Thyroid gland (tissue), 4 donors: ENCODE measurements around the gene SRPX2. TPM values are rescaled to one million over a fixed set of nuclear protein-coding genes. Genes with fewer than 3 reads are reported as not detected.
"Not testable (repeated sequence)": the region's sequence is repeated elsewhere in the genome, so short reads cannot be mapped to it uniquely, and the experiment has no call there.

Experiments used
- DNase-seq, 2 donors: peaks; one replicate each; pipeline ENCODE4 v3.0.0-alpha.2; 2019
- H3K27ac ChIP-seq, 3 donors: fragments of 200-600 bp; sonication (generic); 1 replicate in 2 of 3; 2 replicates in 1 of 3; pipeline ENCODE4 v1.5.1; 2016 to 2019; ENCODE audit warnings: mild to moderate bottlenecking in 1 of 3, moderate library complexity in 1 of 3
- H3K27me3 ChIP-seq: fragments of 200-600 bp; sonication (generic); one replicate; pipeline ENCODE4 v1.5.1; 2019
- H3K36me3 ChIP-seq, 2 donors: fragments of 200-600 bp; sonication (generic); one replicate each; pipeline ENCODE4 v1.5.1; 2016 to 2019
- H3K4me1 ChIP-seq, 2 donors: fragments of 200-600 bp; sonication (generic); one replicate each; pipeline ENCODE4 v1.5.1; 2017 to 2019
- H3K4me3 ChIP-seq, 3 donors: fragments of 200-600 bp; sonication (generic); replicated peaks in 1 of 3; 1 replicate in 2 of 3; 2 replicates in 1 of 3; pipeline ENCODE4 v1.5.1; 2016; ENCODE audit warnings: mild to moderate bottlenecking in 1 of 3
- H3K9me3 ChIP-seq: fragments of 200-600 bp; sonication (generic); one replicate; pipeline ENCODE4 v1.5.1; 2017
- POLR2A ChIP-seq, 2 donors: fragments of 450-650 bp; IDR thresholded peaks; one replicate each; pipeline ENCODE4 v1.6.1; 2017; ENCODE audit warnings: antibody characterized with exemption in 2 of 2, mild to moderate bottlenecking in 2 of 2, moderate library complexity in 1 of 2
- WGBS, 2 donors: methylation state at CpG; one replicate each; pipeline ENCODE4 v1.1.5; 2017; 5-methylcytosine and 5-hydroxymethylcytosine counted together
- intact Hi-C: fragments of 100-400 bp; cut with DNase I; formaldehyde crosslinking; loops from one replicate; pipeline ENCODE4 v1.15.1; 2023
- total RNA-seq, 4 donors: library from RNA; depleted of rRNA; stranded (reverse); fragments of >200 nt; gene quantifications; one replicate each; pipeline ENCODE4 v1.2.3, GENCODE V29; 2016
- TF ChIP-seq, protein P1 (sequence below), 6 experiments: fragments of 200-600 bp in 3 of 6; fragments of 450-650 bp in 3 of 6; sonication (generic) in 3 of 6; IDR thresholded peaks; one replicate each; pipeline ENCODE4 v1.5.1; 2016 to 2019; ENCODE audit warnings: antibody characterized with exemption in 6 of 6, mild to moderate bottlenecking in 2 of 6, inconsistent platforms in 1 of 6, moderate library complexity in 1 of 6

SRPX2 gene
- total RNA-seq, 4 donors from 2014 or later: 6.1 to 24.1 (median 12.5) TPM

DNA sequence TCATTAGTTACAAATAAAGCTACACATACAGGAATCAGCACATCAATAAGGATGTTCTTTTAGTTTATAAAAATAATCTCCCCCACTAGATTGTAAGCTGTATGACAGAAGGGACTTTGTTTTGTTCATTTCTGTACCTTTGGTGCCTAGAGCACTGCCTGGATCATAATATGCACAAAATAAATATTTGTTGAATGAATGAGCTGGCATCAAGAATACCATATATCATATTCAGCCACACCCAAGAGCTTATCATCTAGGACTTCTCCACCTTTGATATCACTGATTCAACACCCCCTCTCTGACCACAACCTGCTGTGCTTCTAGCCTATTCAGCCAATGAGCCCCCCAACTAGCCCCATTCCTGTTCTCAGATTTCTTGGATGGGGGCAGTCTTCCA is 77.3 kb downstream of the SRPX2 start:
- intact Hi-C loops: no loop called here
- DNase-seq: no peak
- H3K4me3 ChIP-seq: no peak overlapping the region

DNA sequence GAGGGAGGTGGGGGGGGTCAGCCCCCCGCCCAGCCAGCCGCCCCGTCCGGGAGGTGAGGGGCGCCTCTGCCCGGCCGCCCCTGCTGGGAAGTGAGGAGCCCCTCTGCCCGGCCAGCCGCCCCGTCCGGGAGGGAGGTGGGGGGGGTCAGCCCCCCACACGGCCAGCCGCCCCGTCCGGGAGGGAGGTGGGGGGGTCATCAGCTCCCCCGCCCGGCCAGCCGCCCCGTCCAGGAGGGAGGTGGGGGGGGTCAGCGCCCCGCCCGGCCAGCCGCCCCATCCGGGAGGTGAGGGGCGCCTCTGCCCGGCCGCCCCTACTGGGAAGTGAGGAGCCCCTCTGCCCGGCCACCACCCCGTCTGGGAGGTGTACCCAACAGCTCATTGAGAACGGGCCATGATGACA is 80.0 kb downstream of the SRPX2 start:
- H3K4me3 ChIP-seq, intact Hi-C loops, H3K9me3 ChIP-seq, H3K27me3 ChIP-seq, H3K4me1 ChIP-seq, DNase-seq, H3K36me3 ChIP-seq: not testable (repeated sequence)
- no CpG with 5 or more reads among the region's 30 CpGs for WGBS, 2 donors
- peak overlapping the region in 1 of 3 donors; percentile 30 for H3K27ac ChIP-seq

More for the DNA sequence above, 77.3 kb downstream of the SRPX2 start:
- Histone ChIP-seq H3K27me3 (no peaks in the 10 kb centered on the region), H3K27ac (no peak overlapping the region), H3K4me1 (peaks cover 3% of the 10 kb centered on the region in 2 donors), H3K9me3 (no peaks in the 10 kb centered on the region), H3K36me3 (no peaks in the 10 kb centered on the region)
- TF ChIP-seq, protein P1, sequence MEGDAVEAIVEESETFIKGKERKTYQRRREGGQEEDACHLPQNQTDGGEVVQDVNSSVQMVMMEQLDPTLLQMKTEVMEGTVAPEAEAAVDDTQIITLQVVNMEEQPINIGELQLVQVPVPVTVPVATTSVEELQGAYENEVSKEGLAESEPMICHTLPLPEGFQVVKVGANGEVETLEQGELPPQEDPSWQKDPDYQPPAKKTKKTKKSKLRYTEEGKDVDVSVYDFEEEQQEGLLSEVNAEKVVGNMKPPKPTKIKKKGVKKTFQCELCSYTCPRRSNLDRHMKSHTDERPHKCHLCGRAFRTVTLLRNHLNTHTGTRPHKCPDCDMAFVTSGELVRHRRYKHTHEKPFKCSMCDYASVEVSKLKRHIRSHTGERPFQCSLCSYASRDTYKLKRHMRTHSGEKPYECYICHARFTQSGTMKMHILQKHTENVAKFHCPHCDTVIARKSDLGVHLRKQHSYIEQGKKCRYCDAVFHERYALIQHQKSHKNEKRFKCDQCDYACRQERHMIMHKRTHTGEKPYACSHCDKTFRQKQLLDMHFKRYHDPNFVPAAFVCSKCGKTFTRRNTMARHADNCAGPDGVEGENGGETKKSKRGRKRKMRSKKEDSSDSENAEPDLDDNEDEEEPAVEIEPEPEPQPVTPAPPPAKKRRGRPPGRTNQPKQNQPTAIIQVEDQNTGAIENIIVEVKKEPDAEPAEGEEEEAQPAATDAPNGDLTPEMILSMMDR (IDR thresholded peaks at IDR 0.05): no peak
- TF ChIP-seq POLR2A (IDR thresholded peaks at IDR 0.05): no peak

Other genes with a start within 250 kb of the SRPX2 start
- under 1 TPM; 0.40 to 0.88 (median 0.52) TPM for gene PCDH19, start 233.9 kb upstream of the SRPX2 start, total RNA-seq
- gene TNMD, start 59.3 kb upstream of the SRPX2 start, total RNA-seq: under 1 TPM in 1 of 4 donors, not detected in 3; 0.56 TPM
- 10 to 100 TPM; 33.5 to 45.9 (median 35.2) TPM for gene TSPAN6, start 7.4 kb upstream of the SRPX2 start, total RNA-seq
- 10 to 100 TPM; 13.1 to 28.2 (median 23.2) TPM for gene SYTL4, start 87.9 kb downstream of the SRPX2 start, total RNA-seq
- gene CSTF2, start 176.2 kb downstream of the SRPX2 start, total RNA-seq: 10 to 100 TPM in 3 of 4 donors, 1 to 10 TPM in 1; 6.2 to 13.8 (median 11.7) TPM
- not detected for gene NOX1, start 230.2 kb downstream of the SRPX2 start, total RNA-seq